Fibroblast of skin of right quadriceps (primary cell): ENCODE data around the gene KIAA0930.
"Not testable (repeated sequence)": the region's sequence is repeated elsewhere in the genome, so short reads cannot be mapped to it uniquely, and the experiment has no call there.

ENCODE experiments used
- DNase-seq: peaks from one replicate; pipeline ENCODE4 v3.0.0-alpha.2; 2013

The KIAA0930 gene

GRCh38 chr22:45262195-45262930, 21.7 kb upstream of the KIAA0930 start:
- no peak for DNase-seq

GRCh38 chr22:45261407-45262088, 20.9 kb upstream of the KIAA0930 start:
- no peak for DNase-seq

GRCh38 chr22:45260395-45260759, 19.7 kb upstream of the KIAA0930 start:
- DNase-seq = not testable (repeated sequence)

- no peak for DNase-seq
Measured at GRCh38 chr22:45259754-45260394, 19.2 kb upstream of the KIAA0930 start.

- not testable (repeated sequence) for DNase-seq
Measured at GRCh38 chr22:45257941-45258340, 17.2 kb upstream of the KIAA0930 start.

GRCh38 chr22:45254789-45255278, 14.1 kb upstream of the KIAA0930 start:
- peak; percentile 38 for DNase-seq

- DNase-seq = no peak
Measured at GRCh38 chr22:45254388-45254787, 13.7 kb upstream of the KIAA0930 start.

GRCh38 chr22:45253039-45253641, 12.4 kb upstream of the KIAA0930 start:
- DNase-seq = no peak

- no peak for DNase-seq
Measured at GRCh38 chr22:45251825-45252224, 11.1 kb upstream of the KIAA0930 start.

GRCh38 chr22:45248832-45249561, 8.3 kb upstream of the KIAA0930 start:
- no peak for DNase-seq

GRCh38 chr22:45246060-45246985, 5.6 kb upstream of the KIAA0930 start:
- peak; percentile 96 for DNase-seq

- no peak for DNase-seq
Measured at GRCh38 chr22:45244916-45245315, 4.2 kb upstream of the KIAA0930 start.

- no peak for DNase-seq
Measured at GRCh38 chr22:45242778-45243191, 2.1 kb upstream of the KIAA0930 start.

GRCh38 chr22:45240104-45240809, 437 bp downstream of the KIAA0930 start:
- DNase-seq = no peak

GRCh38 chr22:45239681-45240051, 1.0 kb downstream of the KIAA0930 start:
- no peak for DNase-seq

- no peak for DNase-seq
Measured at GRCh38 chr22:45238957-45239680, 1.6 kb downstream of the KIAA0930 start.

- DNase-seq = no peak
Measured at GRCh38 chr22:45238076-45238956, 2.4 kb downstream of the KIAA0930 start.

GRCh38 chr22:45237065-45237990, 3.4 kb downstream of the KIAA0930 start:
- DNase-seq = no peak
